Mucosa of rectum (tissue), 2 donors: ENCODE results near the gene NBPF8.
"Not testable (repeated sequence)": the region's sequence is repeated elsewhere in the genome, so short reads cannot be mapped to it uniquely, and the experiment has no call there.

Experiments
- H3K27ac ChIP-seq, 2 donors: one replicate each; pipeline ENCODE4 v1.7.0; 2013; ENCODE audit warnings: inconsistent platforms in 2 of 2, low read depth in 2 of 2, low read length in 2 of 2
- H3K27me3 ChIP-seq, 2 donors: one replicate each; pipeline ENCODE4 v1.7.0; 2013; ENCODE audit warnings: low read length in 2 of 2; ENCODE audit not compliant: control insufficient read depth in 2 of 2, insufficient read depth in 2 of 2
- H3K36me3 ChIP-seq, 2 donors: one replicate each; pipeline ENCODE4 v1.7.0; 2013; ENCODE audit warnings: low read length in 2 of 2; ENCODE audit not compliant: control insufficient read depth in 2 of 2, insufficient read depth in 2 of 2
- H3K4me1 ChIP-seq, 2 donors: one replicate each; pipeline ENCODE4 v1.7.0; 2013; ENCODE audit warnings: low read length in 2 of 2, mild to moderate bottlenecking in 1 of 2; ENCODE audit not compliant: control insufficient read depth in 2 of 2, insufficient read depth in 2 of 2
- H3K4me3 ChIP-seq, 2 donors: one replicate each; pipeline ENCODE4 v1.7.0; 2013; ENCODE audit warnings: low read length in 2 of 2
- H3K9ac ChIP-seq, 2 donors: one replicate each; pipeline ENCODE4 v1.7.0; 2013; ENCODE audit warnings: low read length in 2 of 2, low read depth in 1 of 2, mild to moderate bottlenecking in 1 of 2
- H3K9me3 ChIP-seq, 2 donors: one replicate each; pipeline ENCODE4 v1.7.0; 2013; ENCODE audit warnings: low read length in 2 of 2; ENCODE audit not compliant: control insufficient read depth in 2 of 2
- donor health status: healthy.
- donor health status: Normal muscosa, but diverticular disease.

Gene NBPF8, protein sequence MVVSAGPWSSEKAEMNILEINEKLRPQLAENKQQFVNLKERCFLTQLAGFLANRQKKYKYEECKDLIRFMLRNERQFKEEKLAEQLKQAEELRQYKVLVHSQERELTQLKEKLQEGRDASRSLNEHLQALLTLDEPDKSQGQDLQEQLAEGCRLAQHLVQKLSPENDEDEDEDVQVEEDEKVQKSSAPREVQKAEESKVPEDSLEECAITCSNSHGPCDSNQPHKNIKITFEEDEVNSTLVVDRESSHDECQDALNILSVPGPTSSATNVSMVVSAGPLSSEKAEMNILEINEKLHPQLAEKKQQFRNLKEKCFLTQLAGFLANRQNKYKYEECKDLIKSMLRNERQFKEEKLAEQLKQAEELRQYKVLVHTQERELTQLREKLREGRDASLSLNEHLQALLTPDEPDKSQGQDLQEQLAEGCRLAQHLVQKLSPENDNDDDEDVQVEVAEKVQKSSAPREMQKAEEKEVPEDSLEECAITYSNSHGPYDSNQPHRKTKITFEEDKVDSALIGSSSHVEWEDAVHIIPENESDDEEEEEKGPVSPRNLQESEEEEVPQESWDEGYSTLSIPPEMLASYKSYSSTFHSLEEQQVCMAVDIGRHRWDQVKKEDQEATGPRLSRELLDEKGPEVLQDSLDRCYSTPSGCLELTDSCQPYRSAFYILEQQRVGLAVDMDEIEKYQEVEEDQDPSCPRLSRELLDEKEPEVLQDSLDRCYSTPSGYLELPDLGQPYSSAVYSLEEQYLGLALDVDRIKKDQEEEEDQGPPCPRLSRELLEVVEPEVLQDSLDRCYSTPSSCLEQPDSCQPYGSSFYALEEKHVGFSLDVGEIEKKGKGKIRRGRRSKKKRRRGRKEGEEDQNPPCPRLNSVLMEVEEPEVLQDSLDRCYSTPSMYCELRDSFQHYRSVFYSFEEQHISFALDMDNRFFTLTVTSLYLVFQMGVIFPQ

DNA sequence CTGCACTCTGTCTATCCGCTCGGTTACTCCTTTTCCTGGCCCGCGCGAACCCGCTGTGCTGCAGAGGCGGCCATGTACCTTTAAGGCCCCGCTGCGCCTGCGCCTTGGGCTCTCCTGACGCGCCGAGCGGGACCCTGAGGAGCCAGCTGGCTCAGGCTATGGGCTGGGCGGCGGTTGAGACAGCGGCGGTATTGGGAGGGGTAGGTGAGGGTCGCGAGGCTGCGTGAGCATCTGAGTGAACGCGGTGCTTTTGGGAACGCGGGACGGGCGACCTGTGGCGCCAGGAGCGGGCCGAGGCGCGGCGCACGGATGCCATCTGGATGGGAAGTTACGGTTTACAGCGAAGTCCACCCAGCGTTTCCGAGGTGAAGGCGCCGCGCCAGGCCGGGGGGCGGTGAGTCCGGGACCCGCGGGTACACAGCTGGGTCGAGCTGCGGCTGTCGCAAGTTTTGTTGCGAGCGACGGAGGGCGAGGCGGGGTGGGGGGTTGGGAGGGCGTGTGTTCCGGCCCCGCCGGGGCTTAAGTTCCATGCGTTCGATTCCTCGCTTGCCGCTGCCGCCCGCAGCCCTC lies at the start of gene NBPF8:
NBPF8 (plus strand) TSS at position 125 of the 570 bp plus-strand sequence. CDS start 21,488 bp downstream, outside the sequence.
- peak within 1 kb of the TSS; percentile 58 to 71 for H3K4me3 ChIP-seq
- peak within 1 kb of the TSS in 1 of 2 donors; percentile 33 for H3K9ac ChIP-seq
- H3K4me1 ChIP-seq, H3K36me3 ChIP-seq, H3K9me3 ChIP-seq, H3K27ac ChIP-seq, H3K27me3 ChIP-seq: not testable (repeated sequence)

DNA sequence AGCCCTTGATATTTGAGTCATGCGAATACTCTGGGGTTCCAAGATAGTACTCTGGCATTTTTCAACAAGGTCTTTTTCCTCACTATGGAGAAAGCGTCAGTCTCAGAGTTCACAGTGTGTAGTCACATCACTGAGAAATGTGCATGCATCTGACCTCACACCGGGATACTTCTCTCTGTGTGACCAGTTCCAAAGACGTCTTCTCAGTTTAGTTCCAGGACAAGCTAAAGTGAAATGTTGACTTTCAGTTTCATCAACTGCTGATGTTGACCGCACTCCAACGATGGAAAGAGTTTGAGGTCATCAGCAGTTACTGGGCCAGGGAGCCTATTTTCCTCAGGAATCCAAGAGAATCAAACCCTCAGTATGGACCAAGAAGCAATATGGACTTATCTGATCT lies 47.1 kb upstream of the NBPF8 start:
- H3K27me3 ChIP-seq, H3K4me3 ChIP-seq, H3K4me1 ChIP-seq, H3K9me3 ChIP-seq, H3K27ac ChIP-seq, H3K36me3 ChIP-seq, H3K9ac ChIP-seq: not testable (repeated sequence)

DNA sequence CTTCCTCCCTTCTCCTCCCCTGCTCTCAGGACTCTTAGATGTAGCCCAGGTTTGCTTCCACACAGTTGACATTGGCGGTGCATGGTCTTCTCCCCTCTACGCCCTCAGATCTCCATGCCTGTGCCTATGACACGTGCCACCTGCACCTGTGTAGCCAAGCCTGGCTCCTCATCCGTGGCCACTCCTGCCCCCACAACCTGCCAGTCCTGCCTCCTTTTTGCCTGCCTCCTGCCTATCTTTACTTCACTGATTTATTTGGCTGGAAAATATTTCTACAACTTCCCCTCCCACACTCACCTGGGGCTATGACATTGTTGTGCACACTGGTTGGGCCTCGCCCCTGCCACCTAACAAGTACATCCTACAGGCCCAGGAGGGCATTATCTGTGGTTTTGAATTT lies 28.2 kb upstream of the NBPF8 start:
- H3K4me1 ChIP-seq, H3K27ac ChIP-seq, H3K4me3 ChIP-seq, H3K27me3 ChIP-seq, H3K36me3 ChIP-seq, H3K9ac ChIP-seq, H3K9me3 ChIP-seq: not testable (repeated sequence)

DNA sequence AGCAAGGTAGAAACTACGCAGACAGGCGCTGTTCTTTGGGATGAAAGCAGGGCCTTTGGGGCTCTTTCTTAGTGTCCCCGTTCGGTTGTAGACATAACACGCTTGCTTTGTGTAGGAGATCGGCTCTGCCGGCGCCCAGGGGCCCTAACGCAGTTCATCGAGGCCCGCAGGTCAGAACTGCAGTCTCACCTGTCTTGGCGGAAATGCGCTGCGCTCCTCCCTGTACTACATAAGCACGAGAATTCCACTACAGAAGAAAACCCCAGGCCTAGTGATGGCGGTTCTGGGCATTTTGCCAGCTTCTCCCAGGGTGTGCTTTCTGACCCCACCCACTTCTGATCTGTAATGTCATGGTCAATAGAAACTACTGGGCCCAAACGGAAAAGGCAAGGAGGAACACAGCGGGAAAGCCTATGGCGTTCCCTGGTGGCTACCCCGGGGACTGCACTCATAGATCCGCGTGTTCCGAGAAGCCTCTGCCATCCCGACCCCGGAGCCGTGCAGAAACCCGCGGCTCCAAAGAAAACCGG lies 26.2 kb upstream of the NBPF8 start:
- not testable (repeated sequence) for H3K27me3 ChIP-seq, H3K4me3 ChIP-seq, H3K4me1 ChIP-seq

DNA sequence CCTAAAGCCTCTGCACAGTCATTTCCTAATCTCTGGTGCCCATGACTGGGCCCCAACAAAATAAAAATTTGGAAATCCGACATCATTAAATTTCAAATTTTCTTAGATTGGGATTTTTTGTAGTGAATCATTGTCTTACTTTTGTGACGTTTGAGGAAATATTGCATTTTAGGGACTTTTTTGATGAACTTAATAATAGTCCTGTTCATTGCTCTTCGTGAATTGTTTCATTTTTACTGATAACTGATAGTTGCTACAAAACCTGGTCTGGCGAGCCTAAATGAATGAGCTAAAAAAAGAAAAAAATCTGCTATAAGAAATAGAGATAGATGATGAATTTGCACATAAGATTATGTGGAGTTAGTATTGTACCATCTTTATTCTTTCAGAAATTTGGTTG lies 23.5 kb upstream of the NBPF8 start:
- H3K9me3 ChIP-seq, H3K27me3 ChIP-seq, H3K9ac ChIP-seq, H3K36me3 ChIP-seq, H3K27ac ChIP-seq, H3K4me3 ChIP-seq, H3K4me1 ChIP-seq: not testable (repeated sequence)

More for the DNA sequence above, 26.2 kb upstream of the NBPF8 start:
- H3K9me3 ChIP-seq, H3K36me3 ChIP-seq, H3K9ac ChIP-seq, H3K27ac ChIP-seq: not testable (repeated sequence)

DNA sequence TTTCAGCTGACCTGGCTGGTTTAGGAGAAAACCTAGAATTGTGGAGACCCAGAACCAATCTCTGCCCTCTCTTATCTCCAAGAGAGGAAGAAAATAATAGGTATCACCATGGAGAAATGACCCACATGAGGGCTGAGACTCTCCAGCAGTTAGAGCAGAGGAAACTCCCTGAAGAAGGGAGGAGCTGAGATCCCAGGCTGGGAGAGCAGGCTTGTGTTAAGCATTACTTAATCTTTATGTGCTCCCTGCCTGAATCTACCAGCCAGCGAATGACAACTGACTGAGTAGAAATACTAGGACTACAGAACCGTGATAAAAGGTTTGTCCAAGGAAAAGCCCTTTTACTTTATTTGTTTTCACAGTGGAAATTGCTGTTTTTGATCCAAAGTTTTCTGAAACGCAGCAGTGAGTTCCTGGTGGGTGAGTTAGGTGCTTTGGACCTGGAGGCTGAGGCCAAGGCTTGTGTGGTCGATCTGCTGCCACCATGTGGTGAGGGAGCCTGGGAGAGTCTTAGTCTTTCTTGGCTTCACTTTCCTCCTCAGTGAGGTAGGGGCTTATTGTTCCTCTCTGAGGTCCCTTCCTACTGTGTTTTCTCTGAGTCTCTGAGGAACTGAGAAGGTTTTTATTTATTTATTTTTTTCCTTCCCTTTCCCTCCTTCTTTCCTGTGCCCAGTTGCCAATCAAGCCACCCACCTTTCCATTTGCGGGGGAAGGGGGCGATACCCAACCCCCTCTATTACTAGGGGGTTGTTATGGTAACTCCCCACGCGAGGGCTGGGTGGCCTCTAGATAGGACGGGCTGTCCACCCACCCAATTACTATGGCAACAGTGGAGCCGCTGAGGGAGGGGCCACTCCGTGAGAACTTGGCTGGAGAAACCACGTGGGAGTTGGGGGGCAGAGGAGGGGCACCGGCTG lies 21.3 kb upstream of the NBPF8 start:
- H3K4me3 ChIP-seq, H3K27me3 ChIP-seq, H3K9ac ChIP-seq, H3K27ac ChIP-seq, H3K9me3 ChIP-seq, H3K4me1 ChIP-seq, H3K36me3 ChIP-seq: not testable (repeated sequence)

DNA sequence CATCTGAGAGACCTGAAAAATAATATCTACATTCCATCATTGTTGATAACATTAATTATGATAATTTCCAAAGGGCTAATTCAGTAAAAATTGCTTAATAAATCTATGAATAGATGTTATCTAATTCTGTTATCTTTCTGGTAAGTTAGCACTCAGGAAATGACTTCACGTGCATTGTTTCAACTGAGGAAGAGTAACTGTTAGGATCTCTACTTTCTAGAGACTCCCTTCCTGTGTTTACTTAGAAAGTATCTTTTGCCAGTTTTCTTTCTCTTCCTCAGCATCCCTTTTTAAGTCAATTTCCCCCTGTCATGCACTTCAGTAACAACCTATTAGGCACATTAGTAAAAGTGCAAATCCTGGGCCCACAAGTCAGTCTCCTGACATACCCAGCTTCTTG lies 9.5 kb upstream of the NBPF8 start:
- not testable (repeated sequence) for H3K36me3 ChIP-seq, H3K27me3 ChIP-seq, H3K4me1 ChIP-seq, H3K27ac ChIP-seq, H3K4me3 ChIP-seq, H3K9ac ChIP-seq, H3K9me3 ChIP-seq

DNA sequence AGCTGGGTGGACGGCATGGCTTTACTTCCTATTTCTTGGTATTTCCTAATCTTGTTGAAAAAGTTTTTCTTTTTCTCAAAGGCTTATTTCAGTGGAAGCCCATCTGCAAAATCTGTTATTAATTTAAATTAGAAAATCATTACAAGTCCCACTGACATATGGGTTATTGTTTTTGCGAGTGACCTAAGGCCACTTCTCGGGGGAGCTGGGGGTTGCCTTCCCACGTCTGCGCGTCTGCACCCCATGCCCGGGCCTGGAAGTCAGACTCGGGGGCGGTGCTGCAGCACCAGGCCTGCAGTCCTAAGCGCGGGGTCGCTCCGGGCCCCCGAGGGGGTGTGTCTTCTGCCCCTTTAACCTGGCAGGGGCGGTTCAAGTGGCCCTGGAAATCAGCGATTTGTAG lies 384 bp upstream of the NBPF8 start:
- not testable (repeated sequence) for H3K27me3 ChIP-seq, H3K4me1 ChIP-seq, H3K36me3 ChIP-seq, H3K9ac ChIP-seq, H3K27ac ChIP-seq, H3K9me3 ChIP-seq
- peak overlapping the region; percentile 56 to 58 for H3K4me3 ChIP-seq

DNA sequence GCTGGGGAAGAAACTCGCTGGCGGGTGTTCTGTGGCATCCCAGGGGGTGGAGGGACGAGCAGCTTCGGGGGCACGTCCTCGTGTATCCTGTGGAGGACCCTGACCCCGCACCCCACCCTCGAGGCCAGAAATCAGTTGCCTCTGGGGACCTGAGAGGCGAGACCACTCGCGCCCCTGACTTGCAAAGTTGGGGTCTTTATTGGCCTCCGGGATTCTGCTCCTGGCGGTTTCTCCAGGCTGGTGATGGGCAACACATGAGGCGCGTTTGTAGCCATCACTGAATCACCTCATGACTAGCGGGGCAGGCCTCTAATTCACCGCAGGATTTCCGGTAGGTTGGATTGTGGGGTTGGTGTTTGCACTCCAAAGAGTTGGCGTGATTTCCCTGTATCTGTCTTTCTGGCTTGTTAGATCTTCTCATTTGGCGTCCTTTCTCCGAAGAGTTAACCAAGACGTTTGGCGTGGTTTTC lies 692 bp downstream of the NBPF8 start:
- H3K4me1 ChIP-seq, H3K27me3 ChIP-seq, H3K9me3 ChIP-seq, H3K27ac ChIP-seq, H3K9ac ChIP-seq, H3K36me3 ChIP-seq: not testable (repeated sequence)
- peak overlapping the region; percentile 54 to 71 for H3K4me3 ChIP-seq
